Suprapubic skin (tissue), 3 donors: ENCODE results near the gene PUS1.

Source experiments
- CTCF ChIP-seq, 2 donors: fragments of 200-600 bp in 1 of 2; fragments of 450-650 bp in 1 of 2; sonication (generic) in 1 of 2; IDR thresholded peaks; one replicate each; pipeline ENCODE4 v1.5.1; 2016 to 2019; ENCODE audit warnings: antibody characterized with exemption in 2 of 2, mild to moderate bottlenecking in 1 of 2, moderate library complexity in 1 of 2
- EP300 ChIP-seq: sonication (generic); formaldehyde crosslinking; IDR thresholded peaks from one replicate; pipeline ENCODE4 v1.6.1; 2017; ENCODE audit warnings: antibody characterized with exemption
- POLR2A ChIP-seq, 2 donors: fragments of 450-650 bp; IDR thresholded peaks; one replicate each; pipeline ENCODE4 v1.6.1; 2017; ENCODE audit warnings: antibody characterized with exemption in 2 of 2, mild to moderate bottlenecking in 2 of 2, moderate library complexity in 2 of 2

- no peak for TF ChIP-seq POLR2A (IDR thresholded peaks at IDR 0.05)
- TF ChIP-seq CTCF (IDR thresholded peaks at IDR 0.05), result no peak
- no peak for TF ChIP-seq EP300
Measured at GRCh38 chr12:131919051-131919347, 10.1 kb upstream of the PUS1 start.
